Mucosa of gallbladder (tissue), 1 donor: Measurements from ENCODE around the gene DPF3. TPM values are rescaled to one million over a fixed set of nuclear protein-coding genes. Genes with fewer than 3 reads are reported as not detected.
A peak's percentile ranks its signal among the peaks of the same experiment; 100 is the strongest.

Experiments
- DNase-seq: peaks from one replicate; pipeline ENCODE4 v3.0.0-alpha.2; 2020; ENCODE audit warnings: low spot score
- total RNA-seq: library from RNA; stranded (reverse); gene quantifications from one replicate; pipeline ENCODE4 v1.2.1, GENCODE V29; 2021
- donor health status: DM: no; HTN: no; CAD: no.

The DPF3 gene
- total RNA-seq: 4.5 TPM

GRCh38 chr14:72893636-72894322 is at the start of gene DPF3:
Gene DPF3, minus strand, starts transcription at chr14:72894101. Its CDS starts 13 bp downstream, at chr14:72894088.
- peak; percentile 95 for DNase-seq

- DNase-seq: no peak
These were observed 49.0 kb upstream of the DPF3 start for GRCh38 chr14:72942934-72943333.

GRCh38 chr14:72941286-72941985 is 47.5 kb upstream of the DPF3 start:
- no peak for DNase-seq

GRCh38 chr14:72939630-72940029 is 45.7 kb upstream of the DPF3 start:
- DNase-seq: no peak

- no peak for DNase-seq
These were observed 39.0 kb upstream of the DPF3 start for GRCh38 chr14:72932893-72933292.

- DNase-seq: no peak
These were observed 35.6 kb upstream of the DPF3 start for GRCh38 chr14:72929316-72930080.

GRCh38 chr14:72928872-72929271 is 35.0 kb upstream of the DPF3 start:
- no peak for DNase-seq

- peak; percentile 98 for DNase-seq
These were observed 32.6 kb upstream of the DPF3 start, which contains the start of gene DCAF4 for GRCh38 chr14:72926292-72927028. Gene DCAF4, plus strand, starts transcription at chr14:72926464. Its CDS starts 11,515 bp downstream, at chr14:72937979.

GRCh38 chr14:72925815-72926291 is 32.0 kb upstream of the DPF3 start:
- no peak for DNase-seq

GRCh38 chr14:72925171-72925759 is 31.4 kb upstream of the DPF3 start:
- DNase-seq: no peak

GRCh38 chr14:72924337-72924736 is 30.4 kb upstream of the DPF3 start:
- DNase-seq: no peak

GRCh38 chr14:72921396-72921795 is 27.5 kb upstream of the DPF3 start:
- no peak for DNase-seq

GRCh38 chr14:72920008-72920407 is 26.1 kb upstream of the DPF3 start:
- DNase-seq: no peak

GRCh38 chr14:72917094-72917802 is 23.3 kb upstream of the DPF3 start:
- DNase-seq: no peak

GRCh38 chr14:72916174-72916573 is 22.3 kb upstream of the DPF3 start:
- no peak for DNase-seq

- DNase-seq: no peak
These were observed 19.9 kb upstream of the DPF3 start for GRCh38 chr14:72913809-72914208.

GRCh38 chr14:72909163-72909562 is 15.3 kb upstream of the DPF3 start:
- no peak for DNase-seq

- no peak for DNase-seq
These were observed 14.0 kb upstream of the DPF3 start for GRCh38 chr14:72907886-72908285.

- no peak for DNase-seq
These were observed 13.0 kb upstream of the DPF3 start for GRCh38 chr14:72906879-72907278.

- DNase-seq: no peak
These were observed 12.4 kb upstream of the DPF3 start for GRCh38 chr14:72906316-72906715.
